GM21825 (cell line): ENCODE results near the gene DCDC2C.

Experiments
- ATAC-seq: cut with Tn5 transposase; IDR thresholded peaks from one replicate; pipeline ENCODE4 v1.9.1; 2021; ENCODE audit warnings: mild to moderate bottlenecking, moderate library complexity; ENCODE audit not compliant: unreplicated experiment

DCDC2C gene

GRCh38 chr2:3742743-3743508 lies 39.6 kb downstream of the DCDC2C start:
- ATAC-seq, result no peak

- no peak for ATAC-seq
Measured at GRCh38 chr2:3743951-3744555, 40.7 kb downstream of the DCDC2C start.

- no peak for ATAC-seq
Measured at GRCh38 chr2:3745920-3746319, 42.5 kb downstream of the DCDC2C start.

GRCh38 chr2:3747032-3747654 lies 43.8 kb downstream of the DCDC2C start:
- ATAC-seq, result no peak

DNA sequence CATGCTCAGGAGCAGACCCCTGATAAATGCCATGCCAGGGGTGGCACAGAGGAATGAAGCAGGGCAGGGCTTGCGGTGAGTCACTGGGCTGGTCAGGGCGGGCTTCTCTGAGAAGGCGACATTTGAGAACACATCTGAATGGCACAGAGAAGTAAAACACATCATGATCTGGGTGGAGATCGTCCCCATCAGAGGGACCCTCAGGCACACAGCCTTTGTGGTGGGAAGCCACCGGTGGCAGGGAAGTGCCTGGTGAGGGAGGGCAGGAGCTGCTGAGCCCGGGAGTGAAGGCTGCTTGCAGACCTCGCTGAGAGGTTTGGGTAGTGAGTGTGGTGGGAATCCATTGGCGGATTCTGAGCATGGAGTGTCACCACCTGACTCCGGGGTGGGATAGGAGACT lies 44.5 kb downstream of the DCDC2C start:
- ATAC-seq, result no peak

- ATAC-seq, result no peak
Measured at GRCh38 chr2:3749201-3749600, 45.8 kb downstream of the DCDC2C start.

GRCh38 chr2:3751251-3751650 lies 47.9 kb downstream of the DCDC2C start:
- ATAC-seq, result no peak

DNA sequence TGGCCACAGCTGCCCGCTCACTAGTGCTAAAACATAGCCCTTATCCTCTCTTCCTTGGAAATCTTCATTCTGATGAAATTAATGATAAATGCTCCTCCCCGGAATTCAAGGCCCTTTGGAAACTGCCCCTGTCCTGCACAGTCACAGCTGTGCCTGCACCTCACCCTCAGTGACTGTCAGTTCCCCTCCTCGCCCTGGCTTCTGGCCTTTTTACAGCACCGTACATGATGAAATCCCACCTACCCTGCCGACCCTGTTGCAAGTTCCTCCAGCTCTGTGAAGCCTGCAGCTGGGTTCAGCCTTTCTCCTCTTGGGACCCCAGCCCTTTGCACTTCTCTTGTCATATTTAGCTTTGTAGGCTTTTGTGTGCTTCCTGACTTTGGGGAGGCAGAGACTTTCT lies 48.4 kb downstream of the DCDC2C start:
- ATAC-seq, result no peak

DNA sequence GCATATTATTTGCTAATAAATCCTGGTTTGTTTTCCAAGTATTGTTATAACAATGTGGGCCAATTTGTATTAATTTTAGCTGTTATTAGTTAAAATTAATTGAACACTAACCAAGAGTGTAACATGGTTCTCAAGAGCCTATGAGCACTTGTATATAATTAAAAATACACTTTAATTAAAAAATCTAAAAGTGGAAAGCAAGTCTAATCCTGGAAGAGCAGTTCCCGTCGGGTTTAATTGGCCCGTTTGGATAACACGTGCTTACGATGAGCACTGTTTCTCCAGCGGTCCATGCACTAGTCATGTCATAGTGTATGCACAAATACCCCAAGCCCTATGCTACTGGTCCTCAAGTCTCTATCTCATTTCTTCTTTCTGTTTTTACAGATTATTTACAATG lies 49.0 kb downstream of the DCDC2C start:
- no peak for ATAC-seq

- ATAC-seq, result no peak
Measured at GRCh38 chr2:3753561-3753960, 50.2 kb downstream of the DCDC2C start.

GRCh38 chr2:3754280-3754679 lies 50.9 kb downstream of the DCDC2C start:
- ATAC-seq, result no peak

GRCh38 chr2:3754795-3755194 lies 51.4 kb downstream of the DCDC2C start:
- no peak for ATAC-seq

DNA sequence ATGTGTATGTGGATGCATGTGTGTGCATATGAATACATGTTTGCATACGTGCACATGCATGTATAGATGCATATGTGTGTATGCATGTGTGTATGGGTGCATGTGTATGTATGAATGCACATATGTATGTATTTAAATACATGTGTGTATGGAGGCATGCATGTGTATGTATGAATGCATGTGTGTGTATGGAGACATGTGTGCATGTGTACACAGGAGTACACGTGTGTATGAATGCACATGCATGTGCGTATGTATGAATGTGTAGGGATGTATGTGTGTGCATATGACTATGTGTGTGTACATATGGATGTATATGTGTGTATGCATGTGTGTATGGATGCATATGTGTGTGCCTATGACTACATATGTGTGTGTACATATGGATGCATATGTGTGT lies 51.9 kb downstream of the DCDC2C start:
- no peak for ATAC-seq

GRCh38 chr2:3756306-3756705 lies 52.9 kb downstream of the DCDC2C start:
- no peak for ATAC-seq

- no peak for ATAC-seq
Measured at GRCh38 chr2:3758906-3759305, 55.5 kb downstream of the DCDC2C start.

GRCh38 chr2:3759331-3759730 lies 56.0 kb downstream of the DCDC2C start:
- ATAC-seq, result no peak

DNA sequence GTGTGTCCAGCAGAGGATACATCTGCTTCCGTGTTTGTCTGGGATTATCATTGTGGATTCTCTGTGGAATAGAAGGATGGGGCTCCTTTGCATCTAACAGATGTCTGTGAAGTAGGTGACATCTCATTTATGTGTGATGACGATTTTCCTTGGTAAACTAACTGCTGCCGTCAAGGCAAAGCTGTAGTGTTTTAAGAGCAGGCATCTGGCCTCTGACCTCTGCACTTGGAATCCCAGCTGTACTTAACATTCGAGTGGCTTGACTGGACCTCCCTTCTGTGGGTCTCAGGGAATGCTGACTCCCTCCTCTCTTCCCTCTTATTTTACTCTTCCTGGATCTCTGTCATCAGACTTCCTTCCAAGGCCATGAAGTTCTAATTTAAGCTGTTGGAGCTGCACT lies 56.4 kb downstream of the DCDC2C start:
- ATAC-seq, result no peak

DNA sequence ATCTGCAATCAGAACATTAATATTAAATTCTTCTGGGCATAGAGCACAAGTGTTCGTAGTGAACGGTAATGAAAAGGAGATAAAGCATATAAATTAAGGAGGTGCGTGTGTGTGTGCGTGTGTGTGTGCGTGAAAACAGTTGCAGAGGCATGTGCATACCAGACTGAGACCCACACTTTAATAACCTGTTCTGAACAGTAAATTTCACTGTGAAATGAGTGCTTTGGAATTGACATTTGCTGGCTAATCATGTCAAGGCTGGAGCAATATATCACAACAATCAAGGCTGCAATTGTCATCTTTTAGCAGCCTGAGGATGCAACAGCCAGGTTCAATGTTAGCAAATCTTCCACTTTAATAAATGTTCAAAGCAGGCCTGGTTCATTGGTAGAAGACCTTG lies 57.9 kb downstream of the DCDC2C start:
- ATAC-seq, result no peak

DNA sequence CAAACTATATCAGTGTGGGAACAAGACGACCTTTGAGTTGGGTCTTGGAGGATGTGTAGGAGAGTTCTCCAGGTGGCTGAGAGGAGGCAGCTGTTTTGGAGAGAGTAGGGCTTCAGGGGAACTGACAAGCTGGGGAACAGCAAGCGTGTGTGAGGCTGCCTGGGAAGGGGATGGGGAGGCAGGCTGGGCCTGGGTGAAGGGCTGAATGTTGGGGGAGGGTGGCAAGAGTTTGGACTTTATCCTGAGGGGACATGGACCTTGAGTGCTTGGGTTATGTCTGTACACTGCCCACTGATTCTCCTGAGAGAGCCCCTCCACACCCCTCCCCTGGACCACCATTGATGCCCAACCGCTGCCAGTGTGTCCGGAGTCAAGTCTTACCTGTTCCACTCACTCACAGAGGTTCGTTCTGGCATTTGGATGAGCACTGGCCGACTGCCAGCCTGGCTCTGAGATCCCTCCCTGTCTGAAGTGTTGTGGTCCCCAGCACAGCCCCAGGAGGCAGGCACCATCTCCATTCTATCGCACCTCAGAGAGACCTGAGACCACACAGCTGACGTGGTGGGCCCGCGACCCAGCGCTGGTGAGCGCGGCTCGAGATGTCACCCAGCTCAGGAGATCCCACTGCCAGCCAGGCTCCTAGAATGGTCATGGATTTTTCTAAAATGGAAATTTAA lies 59.5 kb downstream of the DCDC2C start:
- no peak for ATAC-seq

DNA sequence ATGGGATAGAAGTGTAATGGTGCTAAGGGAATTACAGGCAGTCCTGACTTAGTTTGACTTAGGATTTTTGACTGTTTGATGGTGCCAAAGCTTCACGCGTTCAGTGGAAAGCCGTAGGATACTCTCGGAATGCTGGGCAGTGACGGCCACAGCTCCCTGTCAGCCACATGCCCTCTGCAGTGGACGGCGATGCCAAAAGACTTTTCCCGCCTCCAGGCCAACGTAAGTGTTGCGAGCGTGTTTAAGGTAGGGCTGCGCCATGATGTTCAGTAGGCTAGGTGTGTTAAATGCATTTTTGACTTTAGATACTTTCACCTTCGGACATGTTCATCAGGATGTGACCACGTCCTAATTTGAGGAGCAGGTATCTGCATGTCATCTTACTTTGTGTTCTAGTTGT lies 63.4 kb downstream of the DCDC2C start:
- ATAC-seq, result no peak

- no peak for ATAC-seq
Measured at GRCh38 chr2:3768960-3769765, 65.8 kb downstream of the DCDC2C start.
